ENCODE results near the gene CTAG1B. TPM values are rescaled to one million over a fixed set of nuclear protein-coding genes. Genes with fewer than 3 reads are reported as not detected.
"Not testable (repeated sequence)": the region's sequence is repeated elsewhere in the genome, so short reads cannot be mapped to it uniquely, and the experiment has no call there.

The CTAG1B gene
- total RNA-seq, 6 experiments from 2014 or later: not detected

- no peak for TF ChIP-seq CTCF (IDR thresholded peaks at IDR 0.05)
- Mint-ChIP-seq H3K9me3 (no peaks in the 10 kb centered on the region), H3K4me3 (no peak overlapping the region), H3K4me1 (ENCODE audit: low read depth) (peaks cover 15% of the 10 kb centered on the region), H3K27ac (no peak overlapping the region), H3K27me3 (ENCODE audit: insufficient read depth) (peaks cover 26% of the 10 kb centered on the region), H3K36me3 (ENCODE audit: low read depth) (no peaks in the 10 kb centered on the region)
- DNase-seq: no peak
These were observed 24.6 kb downstream of the CTAG1B start for GRCh38 chrX:154594491-154594890.

- Mint-ChIP-seq H3K27ac (no peak overlapping the region), H3K4me1 (ENCODE audit: low read depth) (peaks cover 15% of the 10 kb centered on the region)
- no peak for TF ChIP-seq CTCF (IDR thresholded peaks at IDR 0.05)
These were observed 25.9 kb downstream of the CTAG1B start for GRCh38 chrX:154593201-154593600.

GRCh38 chrX:154592505-154592904, 26.6 kb downstream of the CTAG1B start:
- no peak for TF ChIP-seq CTCF (IDR thresholded peaks at IDR 0.05)
- no peak for DNase-seq
- Mint-ChIP-seq H3K9me3 (no peaks in the 10 kb centered on the region), H3K4me1 (ENCODE audit: low read depth) (peaks cover 15% of the 10 kb centered on the region), H3K27me3 (ENCODE audit: insufficient read depth) (peaks cover 25% of the 10 kb centered on the region), H3K27ac (no peak overlapping the region), H3K4me3 (no peak overlapping the region), H3K36me3 (ENCODE audit: low read depth) (no peaks in the 10 kb centered on the region)

More at GRCh38 chrX:154593201-154593600, 25.9 kb downstream of the CTAG1B start:
- no peaks in the 10 kb centered on the region for H3K36me3 Mint-ChIP-seq (ENCODE audit: low read depth)
- H3K4me3 Mint-ChIP-seq: no peak overlapping the region
- DNase-seq: no peak
- H3K9me3 Mint-ChIP-seq: no peaks in the 10 kb centered on the region
- H3K27me3 Mint-ChIP-seq (ENCODE audit: insufficient read depth): peaks cover 25% of the 10 kb centered on the region

GRCh38 chrX:154590415-154590814, 28.7 kb downstream of the CTAG1B start:
- H3K9me3 Mint-ChIP-seq; H3K4me3 Mint-ChIP-seq; DNase-seq; H3K36me3 Mint-ChIP-seq (ENCODE audit: low read depth); H3K27ac Mint-ChIP-seq; H3K4me1 Mint-ChIP-seq (ENCODE audit: low read depth): not testable (repeated sequence)
- H3K27me3 Mint-ChIP-seq (ENCODE audit: insufficient read depth): peaks cover 23% of the 10 kb centered on the region

GRCh38 chrX:154584585-154585183, 34.4 kb downstream of the CTAG1B start, which contains the start of gene CTAG1A:
CTAG1A (plus strand) TSS chrX:154585133; CDS start chrX:154585207, 74 bp downstream.
- not testable (repeated sequence) for DNase-seq; H3K27me3 Mint-ChIP-seq (ENCODE audit: insufficient read depth); H3K4me1 Mint-ChIP-seq (ENCODE audit: low read depth); H3K27ac Mint-ChIP-seq; H3K9me3 Mint-ChIP-seq; H3K36me3 Mint-ChIP-seq (ENCODE audit: low read depth); H3K4me3 Mint-ChIP-seq

GRCh38 chrX:154582994-154583393, 36.1 kb downstream of the CTAG1B start:
- not testable (repeated sequence) for H3K4me1 Mint-ChIP-seq (ENCODE audit: low read depth); H3K9me3 Mint-ChIP-seq; H3K27me3 Mint-ChIP-seq (ENCODE audit: insufficient read depth); H3K27ac Mint-ChIP-seq; H3K4me3 Mint-ChIP-seq; H3K36me3 Mint-ChIP-seq (ENCODE audit: low read depth); DNase-seq

GRCh38 chrX:154575076-154575475, 44.0 kb downstream of the CTAG1B start:
- H3K4me3 Mint-ChIP-seq; H3K4me1 Mint-ChIP-seq (ENCODE audit: low read depth); H3K9me3 Mint-ChIP-seq: not testable (repeated sequence)

GRCh38 chrX:154573061-154573460, 46.0 kb downstream of the CTAG1B start:
- H3K27ac Mint-ChIP-seq; H3K4me3 Mint-ChIP-seq; H3K36me3 Mint-ChIP-seq (ENCODE audit: low read depth); H3K27me3 Mint-ChIP-seq (ENCODE audit: insufficient read depth); H3K4me1 Mint-ChIP-seq (ENCODE audit: low read depth); H3K9me3 Mint-ChIP-seq; DNase-seq: not testable (repeated sequence)

More at GRCh38 chrX:154575076-154575475, 44.0 kb downstream of the CTAG1B start:
- not testable (repeated sequence) for H3K36me3 Mint-ChIP-seq (ENCODE audit: low read depth); H3K27ac Mint-ChIP-seq; DNase-seq; H3K27me3 Mint-ChIP-seq (ENCODE audit: insufficient read depth)

GRCh38 chrX:154570361-154570760, 48.7 kb downstream of the CTAG1B start:
- not testable (repeated sequence) for H3K27me3 Mint-ChIP-seq (ENCODE audit: insufficient read depth); H3K4me1 Mint-ChIP-seq (ENCODE audit: low read depth); DNase-seq; H3K27ac Mint-ChIP-seq; H3K4me3 Mint-ChIP-seq; H3K9me3 Mint-ChIP-seq; H3K36me3 Mint-ChIP-seq (ENCODE audit: low read depth)

All from HFFc6 (cell line).